Measurements from ENCODE around the gene KCNMA1. TPM values are rescaled to one million over a fixed set of nuclear protein-coding genes. Genes with fewer than 3 reads are reported as not detected.

KCNMA1 gene
- polyA plus RNA-seq, 1 of the 3 experiments (the other 2 are of a cell fraction), result 107 TPM

DNA sequence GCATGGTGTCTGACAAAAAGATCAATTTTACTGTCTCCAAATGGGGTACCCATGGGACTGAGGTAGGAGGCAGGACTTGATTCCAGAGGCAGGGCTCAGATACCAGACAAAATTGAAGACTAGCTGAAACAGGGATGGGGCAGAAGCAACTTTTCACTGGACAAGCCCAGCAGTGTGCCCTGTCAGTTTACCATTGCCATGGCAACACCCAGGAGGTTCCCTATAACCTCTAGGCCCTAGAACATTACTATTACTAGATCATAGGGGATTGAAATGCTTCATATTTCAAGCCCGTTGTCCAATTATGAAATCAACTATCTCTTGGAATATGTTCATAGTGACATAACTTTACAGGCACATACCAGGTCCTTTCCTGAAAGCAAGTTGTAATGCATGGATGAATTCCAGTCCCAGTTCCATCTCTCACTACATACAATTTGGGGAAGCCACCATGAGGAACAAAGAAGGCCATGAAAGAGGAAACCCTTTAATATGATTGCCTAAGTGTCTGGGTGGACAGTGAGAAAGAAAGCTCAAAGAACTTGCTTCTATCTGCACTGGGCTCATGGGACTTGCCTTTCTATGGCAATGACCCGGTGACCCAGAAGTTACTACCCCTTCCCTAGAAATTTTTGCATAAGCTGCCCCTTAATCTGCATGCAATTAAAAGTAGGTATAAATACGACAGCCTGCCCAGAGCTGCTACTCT lies 557.9 kb downstream of the KCNMA1 start:
- no peaks in the 10 kb centered on the region for H3K79me2 ChIP-seq (ENCODE audit: insufficient read depth)
- CTCF ChIA-PET, result interaction anchor here (1.1 kb wide), 1 partner anchor 19 kb away, joined by 3 read pairs; no protein-coding TSS in a partner anchor
- DNase-seq, result no peak
- H3K9ac ChIP-seq, result no peak overlapping the region
- no peak overlapping the region for H3K4me2 ChIP-seq
- POLR2A ChIA-PET, result interaction anchor here (0.7 kb wide), 1 partner anchor 17 kb away, joined by 3 read pairs; no protein-coding TSS in a partner anchor
- H3K9me2 ChIP-seq, result no peaks in the 10 kb centered on the region
- H3K27ac ChIP-seq (ENCODE audit: low read depth in 2 of 2, low read length in 1 of 2), result no peak overlapping the region
- peaks cover 3% of the 10 kb centered on the region for H3F3A ChIP-seq (replicated peaks; ENCODE audit: insufficient read depth)
- TF ChIP-seq, protein P1, sequence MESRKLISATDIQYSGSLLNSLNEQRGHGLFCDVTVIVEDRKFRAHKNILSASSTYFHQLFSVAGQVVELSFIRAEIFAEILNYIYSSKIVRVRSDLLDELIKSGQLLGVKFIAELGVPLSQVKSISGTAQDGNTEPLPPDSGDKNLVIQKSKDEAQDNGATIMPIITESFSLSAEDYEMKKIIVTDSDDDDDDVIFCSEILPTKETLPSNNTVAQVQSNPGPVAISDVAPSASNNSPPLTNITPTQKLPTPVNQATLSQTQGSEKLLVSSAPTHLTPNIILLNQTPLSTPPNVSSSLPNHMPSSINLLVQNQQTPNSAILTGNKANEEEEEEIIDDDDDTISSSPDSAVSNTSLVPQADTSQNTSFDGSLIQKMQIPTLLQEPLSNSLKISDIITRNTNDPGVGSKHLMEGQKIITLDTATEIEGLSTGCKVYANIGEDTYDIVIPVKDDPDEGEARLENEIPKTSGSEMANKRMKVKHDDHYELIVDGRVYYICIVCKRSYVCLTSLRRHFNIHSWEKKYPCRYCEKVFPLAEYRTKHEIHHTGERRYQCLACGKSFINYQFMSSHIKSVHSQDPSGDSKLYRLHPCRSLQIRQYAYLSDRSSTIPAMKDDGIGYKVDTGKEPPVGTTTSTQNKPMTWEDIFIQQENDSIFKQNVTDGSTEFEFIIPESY (IDR thresholded peaks at IDR 0.05; ENCODE audit: borderline replicate concordance, low read depth), result no peak
- TF ChIP-seq NRF1 (IDR thresholded peaks at IDR 0.05; ENCODE audit: low read depth, low read length) (no peak), GABPA (IDR thresholded peaks at IDR 0.05; ENCODE audit: low read depth) (no peak), FOXM1 (IDR thresholded peaks at IDR 0.05; ENCODE audit: low read depth) (no peak), TAF1 (IDR thresholded peaks at IDR 0.05; ENCODE audit: borderline replicate concordance, low read depth, low read length) (no peak), POLR2AphosphoS5 (IDR thresholded peaks at IDR 0.05; ENCODE audit: low read depth, low read length) (no peak), NFIC (IDR thresholded peaks at IDR 0.05; ENCODE audit: borderline replicate concordance) (no peak), MXI1 (IDR thresholded peaks at IDR 0.05; ENCODE audit: low read depth, low read length) (no peak)
- TF ChIP-seq, protein P2, sequence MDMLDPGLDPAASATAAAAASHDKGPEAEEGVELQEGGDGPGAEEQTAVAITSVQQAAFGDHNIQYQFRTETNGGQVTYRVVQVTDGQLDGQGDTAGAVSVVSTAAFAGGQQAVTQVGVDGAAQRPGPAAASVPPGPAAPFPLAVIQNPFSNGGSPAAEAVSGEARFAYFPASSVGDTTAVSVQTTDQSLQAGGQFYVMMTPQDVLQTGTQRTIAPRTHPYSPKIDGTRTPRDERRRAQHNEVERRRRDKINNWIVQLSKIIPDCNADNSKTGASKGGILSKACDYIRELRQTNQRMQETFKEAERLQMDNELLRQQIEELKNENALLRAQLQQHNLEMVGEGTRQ (IDR thresholded peaks at IDR 0.05; ENCODE audit: borderline replicate concordance, low read depth, low read length), result no peak
- TF ChIP-seq, protein P3, sequence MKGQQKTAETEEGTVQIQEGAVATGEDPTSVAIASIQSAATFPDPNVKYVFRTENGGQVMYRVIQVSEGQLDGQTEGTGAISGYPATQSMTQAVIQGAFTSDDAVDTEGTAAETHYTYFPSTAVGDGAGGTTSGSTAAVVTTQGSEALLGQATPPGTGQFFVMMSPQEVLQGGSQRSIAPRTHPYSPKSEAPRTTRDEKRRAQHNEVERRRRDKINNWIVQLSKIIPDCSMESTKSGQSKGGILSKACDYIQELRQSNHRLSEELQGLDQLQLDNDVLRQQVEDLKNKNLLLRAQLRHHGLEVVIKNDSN (IDR thresholded peaks at IDR 0.05; ENCODE audit: borderline replicate concordance, low read depth), result no peak
- no peak overlapping the region for H3K4me3 ChIP-seq (ENCODE audit: low read depth in 2 of 2, low read length in 1 of 2)
- WGBS (ENCODE audit: low lambda C conversion rate), result 81% methylated on average over 2 of the region's 3 CpGs
- peaks cover 3 to 67% of the 10 kb centered on the region in 2 experiments for H3K36me3 ChIP-seq (replicated peaks in 1 of 2; ENCODE audit: control insufficient read depth in 1 of 2, insufficient read depth in 2 of 2, low read length in 1 of 2)
- no peaks in the 10 kb centered on the region for H3K9me3 ChIP-seq
- H3K4me1 ChIP-seq (ENCODE audit: control insufficient read depth in 1 of 2, insufficient read depth in 2 of 2, low read depth in 1 of 2, low read length in 1 of 2), result peaks cover 0 to 16% of the 10 kb centered on the region in 2 experiments; a peak in 1 of 4 replicates
- H2AFZ ChIP-seq (ENCODE audit: low read depth), result no peak overlapping the region
- H3K27me3 ChIP-seq (ENCODE audit: insufficient read depth), result no peaks in the 10 kb centered on the region
- H4K20me1 ChIP-seq (ENCODE audit: insufficient read depth), result no peaks in the 10 kb centered on the region

DNA sequence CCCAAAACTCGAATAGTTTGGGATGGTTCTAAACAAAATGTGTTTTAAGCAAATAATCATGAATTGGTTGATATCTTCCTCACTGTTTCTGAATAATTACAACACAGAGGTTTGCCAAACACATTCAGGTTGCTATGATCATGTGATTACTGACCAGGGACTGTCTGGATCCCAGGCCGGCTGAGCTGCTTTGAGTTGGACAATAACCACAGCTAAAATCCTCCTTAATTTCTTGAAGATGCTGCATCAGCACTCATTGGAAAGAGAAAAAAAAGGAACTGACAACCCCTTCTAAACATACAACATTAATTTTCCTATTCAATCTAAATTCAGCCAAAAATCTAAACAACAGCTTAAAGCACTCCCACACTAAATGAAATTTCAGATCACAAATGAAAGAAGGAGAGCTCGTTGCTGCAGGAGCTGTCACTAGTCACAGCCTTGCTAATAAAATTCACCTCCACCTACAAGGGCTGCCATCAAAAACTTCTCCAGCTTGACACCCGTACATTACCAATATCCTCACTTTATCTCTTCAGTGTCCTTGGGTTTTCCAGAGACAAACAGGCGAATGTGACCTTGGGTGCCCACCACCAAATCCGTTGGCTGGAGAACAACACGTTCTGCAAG lies 560.2 kb downstream of the KCNMA1 start:
- no peak overlapping the region for H3K4me3 ChIP-seq (ENCODE audit: low read depth in 2 of 2, low read length in 1 of 2)
- POLR2A ChIA-PET, result no interaction called here
- no peaks in the 10 kb centered on the region for H3K9me2 ChIP-seq
- H3K27me3 ChIP-seq (ENCODE audit: insufficient read depth), result no peaks in the 10 kb centered on the region
- H3K36me3 ChIP-seq (replicated peaks in 1 of 2; ENCODE audit: control insufficient read depth in 1 of 2, insufficient read depth in 2 of 2, low read length in 1 of 2), result peaks cover 3 to 73% of the 10 kb centered on the region in 2 experiments
- no peak overlapping the region for H2AFZ ChIP-seq (ENCODE audit: low read depth)
- no peaks in the 10 kb centered on the region for H3K79me2 ChIP-seq (ENCODE audit: insufficient read depth)
- CTCF ChIA-PET, result no interaction called here
- TF ChIP-seq MXI1 (IDR thresholded peaks at IDR 0.05; ENCODE audit: low read depth, low read length) (no peak), MEF2A (IDR thresholded peaks at IDR 0.05; ENCODE audit: borderline replicate concordance, low read depth) (no peak), TAF1 (IDR thresholded peaks at IDR 0.05; ENCODE audit: borderline replicate concordance, low read depth, low read length) (no peak), CHD2 (IDR thresholded peaks at IDR 0.05; ENCODE audit: low read length, partially characterized antibody) (no peak), YY1 (IDR thresholded peaks at IDR 0.05; ENCODE audit: low read depth) (no peak), GATA2 (CRISPR knock-in tag; IDR thresholded peaks at IDR 0.05) (no peak), EZH2phosphoT487 (IDR thresholded peaks at IDR 0.05; ENCODE audit: borderline replicate concordance, low read depth) (no peak), FOXM1 (IDR thresholded peaks at IDR 0.05; ENCODE audit: low read depth) (no peak), RFX5 (IDR thresholded peaks at IDR 0.05; ENCODE audit: low read length) (no peak)
- TF ChIP-seq, protein P1 (IDR thresholded peaks at IDR 0.05; ENCODE audit: borderline replicate concordance, low read depth), result no peak
- TF ChIP-seq, protein P2 (IDR thresholded peaks at IDR 0.05; ENCODE audit: borderline replicate concordance, low read depth, low read length), result no peak
- 76% methylated on average over 7 of the region's 7 CpGs for WGBS (ENCODE audit: low lambda C conversion rate)
- no peaks in the 10 kb centered on the region for H4K20me1 ChIP-seq (ENCODE audit: insufficient read depth)
- H3K27ac ChIP-seq (ENCODE audit: low read depth in 2 of 2, low read length in 1 of 2), result no peak overlapping the region
- no peaks in the 10 kb centered on the region for H3K9me3 ChIP-seq
- no peaks in the 10 kb centered on the region for H3F3A ChIP-seq (replicated peaks; ENCODE audit: insufficient read depth)
- H3K9ac ChIP-seq, result no peak overlapping the region
- DNase-seq, result no peak
- peaks cover 0 to 8% of the 10 kb centered on the region in 2 experiments; a peak in 1 of 4 replicates for H3K4me1 ChIP-seq (ENCODE audit: control insufficient read depth in 1 of 2, insufficient read depth in 2 of 2, low read depth in 1 of 2, low read length in 1 of 2)
- no peak overlapping the region for H3K4me2 ChIP-seq

Data from SK-N-SH (cell line).